Smooth muscle cell (in vitro differentiated cells): ENCODE measurements around the gene ALX3. TPM values are rescaled to one million over a fixed set of nuclear protein-coding genes. Genes with fewer than 3 reads are reported as not detected.

ENCODE experiments used
- DNase-seq: peaks from one replicate; lab custom pipeline; 2025; ENCODE audit not compliant: unreplicated experiment; lab: John Stamatoyannopoulos, UW
- H2AFZ ChIP-seq: fragments of 200-600 bp; sonication (generic); 2 replicates; pipeline ENCODE4 v1.6.0; 2016; ENCODE audit warnings: antibody characterized with exemption, low read depth, mild to moderate bottlenecking
- H3F3A ChIP-seq: fragments of 200-600 bp; sonication (generic); 2 replicates; pipeline ENCODE4 v1.6.0; 2017; ENCODE audit warnings: antibody characterized with exemption, low read depth
- H3K27ac ChIP-seq: fragments of 200-600 bp; sonication (generic); 2 replicates; pipeline ENCODE4 v1.5.1; 2016; ENCODE audit warnings: low read depth, mild to moderate bottlenecking
- H3K27me3 ChIP-seq: fragments of 200-600 bp; sonication (generic); 2 replicates; pipeline ENCODE4 v1.6.1; 2016; ENCODE audit warnings: low read depth, mild to moderate bottlenecking
- H3K36me3 ChIP-seq: fragments of 200-600 bp; sonication (generic); 2 replicates; pipeline ENCODE4 v1.5.1; 2016; ENCODE audit warnings: low read depth
- H3K4me1 ChIP-seq: fragments of 200-600 bp; sonication (generic); 2 replicates; pipeline ENCODE4 v1.5.1; 2016; ENCODE audit warnings: low read depth
- H3K4me2 ChIP-seq: fragments of 200-600 bp; sonication (generic); 2 replicates; pipeline ENCODE4 v1.6.0; 2016; ENCODE audit warnings: mild to moderate bottlenecking
- H3K4me3 ChIP-seq: fragments of 200-600 bp; sonication (generic); 2 replicates; pipeline ENCODE4 v1.5.1; 2016; ENCODE audit warnings: mild to moderate bottlenecking
- H3K79me2 ChIP-seq: fragments of 200-600 bp; sonication (generic); 2 replicates; pipeline ENCODE4 v1.6.0; 2016; ENCODE audit warnings: low read depth, mild to moderate bottlenecking
- H3K9ac ChIP-seq: fragments of 200-600 bp; sonication (generic); 2 replicates; pipeline ENCODE4 v1.6.0; 2016; ENCODE audit warnings: low read depth
- H3K9me3 ChIP-seq: fragments of 200-600 bp; sonication (generic); replicated peaks from 2 replicates; pipeline ENCODE4 v1.5.1; 2016; ENCODE audit warnings: low read depth
- H4K20me1 ChIP-seq: fragments of 200-600 bp; sonication (generic); 2 replicates; pipeline ENCODE4 v1.6.0; 2016; ENCODE audit warnings: low read depth
- WGBS: methylation state at CpG from one replicate; pipeline ENCODE4 v1.1.7; 2016; ENCODE audit warnings: low lambda C conversion rate; 5-methylcytosine and 5-hydroxymethylcytosine counted together
- polyA plus RNA-seq: library from polyadenylated mRNA; unstranded; fragments of >200 nt; fragmentation: Nextera tagmentation; extraction: Ambion mirVana; gene quantifications from 2 replicates; pipeline ENCODE4 v1.2.1, GENCODE V29; 2016
- total RNA-seq: library from RNA; depleted of rRNA; stranded (reverse); fragments of >200 nt; gene quantifications from 2 replicates; pipeline ENCODE4 v1.2.3, GENCODE V29; 2014
- TF ChIP-seq, protein P1 (sequence below): fragments of 200-600 bp; sonication (generic); IDR thresholded peaks from 2 replicates; pipeline ENCODE4 v1.5.1; 2017; ENCODE audit warnings: borderline replicate concordance, mild to moderate bottlenecking, antibody characterized with exemption; ENCODE audit not compliant: insufficient read depth, poor library complexity, severe bottlenecking

ALX3 gene
- total and polyA plus RNA-seq, 2 experiments from 2014 or later = not detected

DNA sequence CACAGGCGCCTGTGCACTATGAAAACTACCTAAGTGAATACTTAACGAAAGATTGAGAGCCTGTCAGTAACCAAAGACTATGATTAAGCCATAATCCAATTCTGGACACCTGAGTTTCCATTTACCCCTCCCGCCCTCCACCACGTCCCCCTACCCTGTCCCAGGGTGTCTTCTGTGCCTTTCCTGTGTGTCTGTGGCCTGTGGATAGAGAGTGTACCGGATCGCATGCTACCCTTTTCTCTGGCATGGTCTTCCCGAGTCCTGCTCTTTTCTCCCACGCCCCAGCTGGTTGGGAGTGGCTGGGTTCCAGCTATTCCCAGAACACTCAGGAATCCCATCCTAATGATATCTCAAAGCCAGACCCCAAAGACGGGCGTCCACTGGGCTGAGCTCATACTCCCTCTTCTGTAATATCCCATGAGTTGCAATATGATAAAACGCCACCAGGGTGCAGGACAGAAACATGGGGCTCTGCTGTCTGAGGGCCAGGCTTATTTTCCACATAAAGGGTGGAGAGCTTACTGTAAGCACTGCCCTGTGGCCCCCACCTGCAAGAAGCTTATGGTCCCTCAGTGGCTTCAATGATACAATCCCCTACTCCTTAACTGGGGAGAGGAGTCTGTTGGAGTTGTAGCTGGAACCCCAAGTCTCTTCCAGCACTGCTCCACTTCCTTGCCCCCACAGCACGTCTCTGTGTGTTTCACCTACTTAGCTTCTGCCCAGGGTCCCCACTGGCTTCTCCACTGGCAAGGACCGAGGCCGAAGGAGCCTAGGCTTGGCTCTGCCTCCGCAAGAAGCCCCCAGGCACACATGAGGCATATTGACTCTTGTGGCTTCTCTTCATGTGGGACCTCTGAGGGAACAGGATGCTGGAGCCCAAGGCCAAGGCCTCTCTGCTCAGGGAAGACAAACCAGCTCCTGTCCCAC is 17.6 kb upstream of the ALX3 start:
- TF ChIP-seq, protein P1, sequence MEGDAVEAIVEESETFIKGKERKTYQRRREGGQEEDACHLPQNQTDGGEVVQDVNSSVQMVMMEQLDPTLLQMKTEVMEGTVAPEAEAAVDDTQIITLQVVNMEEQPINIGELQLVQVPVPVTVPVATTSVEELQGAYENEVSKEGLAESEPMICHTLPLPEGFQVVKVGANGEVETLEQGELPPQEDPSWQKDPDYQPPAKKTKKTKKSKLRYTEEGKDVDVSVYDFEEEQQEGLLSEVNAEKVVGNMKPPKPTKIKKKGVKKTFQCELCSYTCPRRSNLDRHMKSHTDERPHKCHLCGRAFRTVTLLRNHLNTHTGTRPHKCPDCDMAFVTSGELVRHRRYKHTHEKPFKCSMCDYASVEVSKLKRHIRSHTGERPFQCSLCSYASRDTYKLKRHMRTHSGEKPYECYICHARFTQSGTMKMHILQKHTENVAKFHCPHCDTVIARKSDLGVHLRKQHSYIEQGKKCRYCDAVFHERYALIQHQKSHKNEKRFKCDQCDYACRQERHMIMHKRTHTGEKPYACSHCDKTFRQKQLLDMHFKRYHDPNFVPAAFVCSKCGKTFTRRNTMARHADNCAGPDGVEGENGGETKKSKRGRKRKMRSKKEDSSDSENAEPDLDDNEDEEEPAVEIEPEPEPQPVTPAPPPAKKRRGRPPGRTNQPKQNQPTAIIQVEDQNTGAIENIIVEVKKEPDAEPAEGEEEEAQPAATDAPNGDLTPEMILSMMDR = peak; percentile 54
- Histone ChIP-seq H3K9ac (no peak overlapping the region), H3K36me3 (no peaks in the 10 kb centered on the region), H3K9me3 (no peaks in the 10 kb centered on the region), H2AFZ (no peak overlapping the region), H3K4me1 (peaks cover 18% of the 10 kb centered on the region), H3K27me3 (peaks cover 49% of the 10 kb centered on the region), H3K4me2 (no peak overlapping the region), H3F3A (no peaks in the 10 kb centered on the region), H3K27ac (no peak overlapping the region), H4K20me1 (no peaks in the 10 kb centered on the region), H3K79me2 (no peaks in the 10 kb centered on the region), H3K4me3 (no peak overlapping the region)
- DNase-seq = no peak
- WGBS = 56% methylated on average over 15 of the region's 15 CpGs

DNA sequence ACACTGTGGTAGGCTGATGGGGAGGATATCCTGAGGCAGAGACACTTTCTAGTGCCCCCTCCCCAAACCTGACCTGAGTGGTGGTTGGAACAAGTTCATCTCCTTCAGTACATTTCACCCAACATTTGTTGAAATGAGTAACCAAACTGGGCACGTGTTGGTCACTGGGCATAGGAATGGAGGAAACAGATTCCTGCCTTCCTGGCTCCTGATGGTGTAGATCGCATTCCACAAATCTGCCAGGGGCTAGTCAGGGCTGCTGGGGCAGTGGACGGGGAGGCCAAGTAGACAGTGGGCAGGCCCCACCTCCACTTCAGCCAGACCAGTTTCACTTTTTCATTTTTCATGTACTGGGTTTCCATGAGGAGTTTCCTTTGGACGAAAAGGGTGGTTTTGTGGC is 16.5 kb upstream of the ALX3 start:
- WGBS = 79% methylated on average over 4 of the region's 4 CpGs
- no peaks in the 10 kb centered on the region for H3K36me3 ChIP-seq
- H3K4me2 ChIP-seq = no peak overlapping the region
- H3K27ac ChIP-seq = no peak overlapping the region
- peaks cover 60% of the 10 kb centered on the region for H3K27me3 ChIP-seq
- no peak overlapping the region for H3K4me3 ChIP-seq
- TF ChIP-seq, protein P1 = no peak
- H3K4me1 ChIP-seq = peaks cover 18% of the 10 kb centered on the region
- no peaks in the 10 kb centered on the region for H3K79me2 ChIP-seq
- no peaks in the 10 kb centered on the region for H3K9me3 ChIP-seq
- H3F3A ChIP-seq = no peaks in the 10 kb centered on the region
- H3K9ac ChIP-seq = no peak overlapping the region
- H2AFZ ChIP-seq = no peak overlapping the region
- no peaks in the 10 kb centered on the region for H4K20me1 ChIP-seq
- no peak for DNase-seq

DNA sequence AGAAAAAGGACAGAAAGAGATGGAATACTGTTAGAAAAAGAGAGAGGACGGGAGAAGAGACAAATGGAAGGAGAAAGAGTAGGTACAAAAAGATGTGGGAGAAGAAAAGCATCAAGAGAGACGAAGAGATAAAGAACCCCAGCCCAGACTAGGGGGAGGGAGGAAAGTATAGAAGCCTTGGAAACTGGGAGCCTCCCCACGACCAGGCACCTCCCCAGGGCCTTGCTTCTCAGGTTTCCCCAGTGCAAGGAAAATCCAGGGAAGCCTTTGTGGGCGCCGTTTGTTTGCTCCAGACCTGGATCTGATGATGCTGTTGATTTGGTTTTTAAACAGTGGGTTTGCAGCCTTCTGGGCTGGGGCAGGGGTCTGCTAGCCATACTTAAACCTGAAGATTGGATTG is 15.2 kb upstream of the ALX3 start:
- Histone ChIP-seq H3K27ac (no peak overlapping the region), H3K4me3 (no peak overlapping the region), H3K4me1 (peaks cover 18% of the 10 kb centered on the region), H3K4me2 (no peak overlapping the region), H4K20me1 (no peaks in the 10 kb centered on the region), H3F3A (no peaks in the 10 kb centered on the region), H3K9ac (no peak overlapping the region), H3K36me3 (no peaks in the 10 kb centered on the region), H3K27me3 (peaks cover 69% of the 10 kb centered on the region), H3K79me2 (no peaks in the 10 kb centered on the region), H2AFZ (no peak overlapping the region), H3K9me3 (no peaks in the 10 kb centered on the region)
- 49% methylated on average over 5 of the region's 5 CpGs for WGBS
- TF ChIP-seq, protein P1 = no peak
- no peak for DNase-seq
